ENCODE results near the gene MCCC1. TPM values are rescaled to one million over a fixed set of nuclear protein-coding genes. Genes with fewer than 3 reads are reported as not detected.

The MCCC1 gene
- polyA plus RNA-seq, 5 donors: 36.7 to 56.7 (median 48.4) TPM

DNA sequence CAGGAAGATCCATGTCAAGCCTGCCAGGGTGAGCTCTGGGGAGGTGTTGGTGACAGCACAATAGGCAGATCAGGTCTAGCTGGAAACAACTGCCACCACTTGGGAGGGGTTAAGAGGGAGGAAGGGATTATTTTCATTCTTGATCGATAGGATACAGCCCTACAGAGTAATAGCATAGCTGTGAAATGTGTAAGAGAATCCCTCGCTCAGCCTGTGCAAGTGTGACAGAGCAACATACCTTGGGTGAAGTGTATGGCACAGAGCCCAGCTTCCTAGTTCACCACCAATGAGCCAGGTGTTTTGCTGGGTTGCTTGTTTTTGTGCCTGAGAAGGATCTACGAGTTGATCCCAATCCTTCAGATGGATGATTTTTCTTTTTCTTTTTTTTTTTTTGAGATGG is 109.7 kb downstream of the MCCC1 start:
- DNase-seq: peak in 1 of 2 donors; percentile 16

DNA sequence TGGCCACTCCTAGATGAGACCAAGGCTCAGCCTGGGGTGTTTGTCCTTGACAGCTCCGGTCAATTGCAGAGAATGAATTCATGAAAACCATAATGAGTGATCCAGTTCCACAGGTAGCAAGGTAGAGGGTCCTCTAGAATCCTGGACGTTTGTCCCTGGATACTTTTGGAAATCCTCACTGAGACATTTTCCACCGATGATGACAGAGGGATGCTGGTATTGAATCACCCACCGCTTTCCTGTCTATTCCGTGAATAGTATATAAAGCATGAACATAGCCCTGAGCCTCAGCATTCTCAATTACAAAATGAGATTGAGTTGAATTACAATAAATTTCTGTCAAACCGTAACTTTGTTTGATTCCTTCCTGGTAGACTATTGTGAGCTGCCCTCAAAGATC is 113.3 kb downstream of the MCCC1 start:
- no peak for DNase-seq

DNA sequence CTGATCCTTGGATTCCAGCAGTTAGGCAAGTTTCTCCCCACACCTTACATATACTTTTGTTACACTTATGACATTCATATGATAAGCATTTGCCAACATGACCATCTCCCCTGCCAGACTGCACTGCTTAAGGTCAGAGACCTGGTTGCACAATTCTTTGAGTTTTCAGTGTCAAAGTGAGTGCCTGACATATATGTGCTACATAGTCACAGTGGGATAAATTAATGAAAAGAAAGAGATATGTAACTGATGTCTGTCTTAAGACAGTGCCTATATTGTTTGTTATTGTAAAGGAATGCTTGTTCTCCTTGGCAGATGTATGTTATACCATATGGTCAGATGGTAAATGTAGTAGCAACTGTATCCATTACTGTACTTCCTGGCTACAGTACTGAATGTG is 115.4 kb downstream of the MCCC1 start:
- DNase-seq: peak; percentile 51 to 61

DNA sequence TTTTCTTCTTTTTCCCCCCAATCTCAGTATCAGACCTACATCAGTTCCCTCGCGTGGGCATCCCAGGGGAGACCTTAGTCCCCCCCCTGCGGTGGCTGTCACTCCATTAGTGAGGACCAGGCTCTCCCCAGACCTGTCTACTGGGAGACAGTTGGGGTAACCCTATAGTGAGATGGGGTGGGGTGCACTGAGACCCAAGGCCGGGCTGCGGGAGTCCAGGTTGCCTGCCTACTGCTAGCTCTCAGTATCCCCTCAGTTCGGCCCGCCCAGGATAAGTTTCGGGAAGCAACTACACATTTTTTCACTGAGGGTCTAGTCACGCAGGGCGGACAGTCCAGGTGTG is 118.3 kb downstream of the MCCC1 start:
- DNase-seq: no peak

DNA sequence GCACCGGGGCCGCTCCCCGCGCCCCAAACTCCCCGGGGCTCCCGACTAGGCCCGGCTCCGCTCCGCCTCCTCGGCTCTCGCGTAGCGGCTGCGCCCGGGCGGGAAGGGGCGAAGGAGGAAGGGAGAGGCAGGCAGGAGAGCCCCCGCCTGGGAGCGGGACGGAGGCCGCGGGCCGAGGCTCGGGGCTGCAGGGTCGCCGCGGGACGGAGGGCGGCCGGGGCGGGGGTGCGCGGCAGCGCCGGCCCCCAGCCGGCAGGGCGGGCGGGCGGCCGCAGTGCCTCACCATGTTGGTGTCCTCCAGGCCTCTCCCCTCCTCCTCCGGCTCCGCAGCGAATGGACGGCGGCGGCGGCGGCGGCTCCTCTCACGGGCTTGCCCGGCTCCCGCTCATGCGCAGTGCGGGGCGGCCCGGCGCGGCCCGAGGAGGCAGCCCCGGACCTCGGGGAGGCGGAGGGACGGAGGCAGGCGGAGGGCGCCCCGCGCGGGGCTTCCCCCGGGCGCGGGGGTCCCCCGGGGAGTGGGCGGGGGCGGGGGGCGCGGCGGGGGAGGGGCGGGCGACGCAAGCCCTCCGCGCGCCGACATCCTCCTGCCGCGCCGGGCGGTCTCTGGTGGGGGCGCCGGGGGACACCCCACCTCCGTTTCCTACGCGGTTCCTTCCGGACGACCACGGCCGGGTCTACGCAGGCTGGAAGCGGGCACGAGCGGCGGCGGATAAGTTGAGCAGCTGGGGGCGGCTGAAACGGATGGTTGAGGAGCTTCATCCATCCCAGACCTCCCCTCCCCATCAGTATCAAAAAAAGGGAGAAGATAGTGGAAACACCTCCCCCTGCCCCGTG is 118.9 kb downstream of the MCCC1 start, which contains the start of gene DCUN1D1:
Gene DCUN1D1, minus strand, starts transcription at position 335 of the 834 bp plus-strand sequence. Its CDS starts 49 bp downstream, at position 286.
- DNase-seq: peak; percentile 82 to 86

DNA sequence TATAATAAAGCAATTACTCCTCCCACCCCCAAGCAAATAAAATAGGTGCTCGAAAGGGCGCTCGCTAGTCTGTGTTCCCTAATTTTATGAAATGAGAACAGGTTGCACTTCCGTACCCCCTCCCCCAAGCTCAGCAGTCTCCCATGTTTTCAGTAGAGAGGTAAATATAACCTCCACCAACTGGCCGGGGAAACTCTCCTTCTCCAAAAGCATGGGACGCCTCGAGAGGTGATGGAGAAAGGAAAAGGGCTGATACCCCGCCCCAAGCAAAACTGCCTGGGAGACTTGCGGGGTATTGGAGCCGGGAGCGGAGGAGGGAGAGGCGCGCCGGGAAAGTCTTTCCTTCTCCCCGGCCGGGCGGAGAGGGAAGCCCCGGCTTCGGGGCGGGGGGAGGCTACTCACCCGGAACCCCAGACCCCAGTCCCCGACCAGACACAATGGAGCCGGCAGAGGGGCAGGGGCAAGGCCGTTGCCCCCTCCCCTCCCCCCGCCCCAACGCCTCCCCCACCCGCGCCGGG is 119.6 kb downstream of the MCCC1 start:
- DNase-seq: peak in 1 of 2 donors; percentile 25

DNA sequence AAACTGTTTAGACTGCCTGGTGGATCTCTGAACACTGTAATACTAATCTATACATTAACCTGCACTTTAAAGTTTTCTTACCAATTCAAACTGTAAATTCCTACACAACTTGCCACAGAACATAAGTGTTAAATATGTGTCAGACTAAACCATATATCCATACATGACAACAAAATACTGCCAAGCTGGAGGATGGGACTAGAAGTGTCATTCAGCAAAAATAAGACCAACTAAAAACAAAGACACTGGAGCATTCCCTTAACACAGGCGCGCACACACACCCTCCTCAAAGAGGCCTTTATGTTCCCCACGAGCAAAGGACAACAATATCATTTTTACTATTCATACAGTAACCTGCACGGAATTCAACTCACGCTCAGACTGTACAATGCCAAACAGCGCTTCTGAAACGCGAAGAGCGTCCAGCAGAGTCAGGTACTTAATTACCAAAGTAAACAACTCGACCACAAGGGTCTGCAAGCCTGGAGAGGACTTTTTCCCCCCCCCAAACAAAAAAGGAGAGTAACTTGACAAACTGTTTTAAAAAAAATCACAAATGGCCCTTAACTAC is 120.1 kb downstream of the MCCC1 start:
- no peak for DNase-seq

DNA sequence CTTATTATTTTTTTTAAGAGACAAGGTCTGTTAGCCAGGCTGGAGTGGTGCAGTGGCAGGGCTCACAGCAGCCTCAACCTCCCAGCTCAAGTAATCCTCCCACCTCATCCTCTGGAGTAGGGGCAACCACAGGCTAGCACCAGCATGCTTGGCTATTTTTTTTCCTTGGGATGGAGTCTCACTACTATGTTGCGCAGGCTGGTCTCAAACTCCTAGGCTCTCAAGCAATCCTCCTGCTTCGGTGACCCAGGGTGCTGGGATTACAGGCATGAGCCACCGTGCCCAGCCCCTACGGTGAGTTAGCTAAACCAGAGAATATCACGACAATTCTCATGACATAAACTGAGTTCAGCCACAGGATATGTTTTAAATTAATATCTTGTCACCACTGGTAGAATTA is 120.9 kb downstream of the MCCC1 start:
- DNase-seq: no peak

DNA sequence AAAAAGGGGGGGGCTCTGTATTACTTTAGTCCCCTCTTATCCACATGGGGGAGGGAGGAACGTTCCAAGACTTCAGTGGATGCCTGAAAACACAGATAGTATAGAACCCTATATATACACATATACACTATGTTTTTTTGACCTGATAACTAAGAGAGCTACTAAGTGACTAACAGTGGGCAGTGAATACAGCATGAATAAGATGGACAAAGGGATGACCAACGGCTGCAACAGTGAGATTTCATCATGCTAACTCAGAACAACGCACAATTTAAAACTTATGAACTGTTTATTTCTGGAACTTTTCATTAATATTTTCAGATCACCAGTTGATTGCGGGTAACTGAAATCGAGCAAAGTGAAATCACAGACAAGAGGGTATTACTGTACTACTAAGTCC is 126.2 kb downstream of the MCCC1 start:
- DNase-seq: no peak

DNA sequence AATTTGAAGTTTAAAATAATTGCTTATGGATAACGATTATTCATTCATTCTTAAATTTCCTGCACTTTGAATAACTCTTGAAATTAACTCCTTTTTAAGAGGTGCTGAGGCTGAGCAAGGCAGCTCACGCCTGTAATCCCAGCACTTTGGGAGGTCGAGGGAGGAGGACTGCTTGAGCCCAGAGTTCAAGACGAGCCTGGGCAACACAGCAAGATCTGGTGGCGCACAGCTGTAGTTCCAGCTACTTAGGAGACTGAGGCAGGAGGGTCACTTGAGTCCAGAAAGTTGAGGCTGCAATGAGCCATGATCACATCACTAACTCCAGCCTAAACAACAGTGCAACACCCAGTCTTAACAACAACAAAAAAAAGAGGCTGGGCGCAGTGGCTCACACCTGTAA is 126.9 kb downstream of the MCCC1 start:
- DNase-seq: no peak

DNA sequence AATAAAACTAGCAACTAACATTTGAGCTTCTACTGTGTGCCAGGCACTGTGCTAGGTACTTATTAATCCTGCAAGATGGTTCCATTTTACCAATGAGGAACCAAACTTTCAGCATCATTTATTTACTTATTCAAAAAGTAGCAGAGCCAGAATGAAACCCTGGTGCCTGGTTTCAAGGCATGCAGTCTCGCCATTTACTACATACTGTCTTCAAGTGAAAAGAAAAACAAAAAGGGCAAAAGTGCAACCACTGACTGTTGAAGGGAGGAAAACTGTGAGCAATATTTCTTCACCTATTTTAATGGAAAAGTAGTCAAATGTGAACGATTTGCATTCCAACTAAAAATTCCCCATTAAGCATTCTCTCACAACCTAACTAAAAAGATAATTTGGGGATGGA is 127.7 kb downstream of the MCCC1 start:
- no peak for DNase-seq

DNA sequence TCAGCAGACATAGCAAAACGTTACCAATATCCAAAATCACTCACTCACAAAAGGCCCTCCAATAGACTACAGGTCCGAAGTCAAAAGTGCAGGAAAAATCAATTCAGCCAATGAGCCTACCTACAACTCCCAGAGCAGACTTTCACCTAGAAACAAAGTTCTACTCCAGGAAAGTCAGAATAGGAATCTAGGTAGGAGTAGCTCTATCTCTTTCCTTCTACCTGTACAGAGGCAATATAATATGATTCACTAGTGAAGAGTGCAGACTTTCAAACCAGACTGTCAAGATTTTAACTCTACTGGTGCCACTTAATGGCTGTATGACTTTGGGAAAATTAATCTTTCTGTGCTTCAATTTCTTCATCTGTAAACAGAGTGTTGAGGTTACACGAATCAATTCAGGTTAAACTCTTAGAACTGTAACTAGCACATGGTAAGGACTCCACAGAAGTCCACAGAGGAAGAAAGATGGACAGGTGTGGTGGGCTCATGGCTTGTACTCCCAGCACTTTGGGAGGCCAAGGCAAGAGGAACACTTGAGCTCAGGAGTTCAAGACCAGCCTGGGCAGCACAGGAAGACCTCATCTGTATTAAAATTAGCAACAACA is 128.4 kb downstream of the MCCC1 start:
- no peak for DNase-seq

DNA sequence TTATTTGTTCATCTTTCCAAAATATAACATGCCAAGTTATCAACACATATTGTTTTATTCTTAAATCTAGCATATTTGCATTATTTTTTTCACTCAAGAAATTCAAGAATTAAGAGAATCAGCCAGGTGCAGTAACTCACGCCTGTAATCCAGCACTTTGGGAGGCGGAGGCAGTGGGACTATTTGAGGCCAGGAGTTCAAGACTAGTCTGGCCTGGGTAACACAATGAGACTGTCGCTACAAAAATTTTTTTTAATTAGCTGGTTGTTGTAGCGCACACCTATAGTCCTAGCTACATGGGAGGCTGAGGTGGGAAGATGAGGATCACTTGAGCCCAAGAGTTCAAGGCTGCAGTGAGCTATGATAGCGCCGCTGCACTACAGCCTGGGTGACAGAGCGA is 129.4 kb downstream of the MCCC1 start:
- no peak for DNase-seq

DNA sequence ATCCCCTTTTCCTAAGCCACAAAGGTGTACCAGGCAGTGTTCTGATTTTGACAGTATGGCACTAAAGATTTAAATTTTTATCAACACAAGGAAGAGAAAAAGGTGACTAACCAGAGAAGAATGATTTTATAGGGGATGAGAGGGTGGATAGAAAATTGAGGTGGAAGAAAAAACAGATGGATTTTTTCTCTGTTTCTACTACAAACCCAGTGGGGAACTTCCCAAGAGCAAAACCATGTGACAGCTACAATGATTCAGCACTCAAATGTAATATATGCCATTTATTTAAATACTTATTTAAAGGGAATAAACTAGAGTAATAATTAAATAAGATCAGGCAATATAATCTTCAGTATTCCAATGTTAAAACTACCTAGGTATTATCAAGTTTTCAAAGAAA is 130.0 kb downstream of the MCCC1 start:
- no peak for DNase-seq

DNA sequence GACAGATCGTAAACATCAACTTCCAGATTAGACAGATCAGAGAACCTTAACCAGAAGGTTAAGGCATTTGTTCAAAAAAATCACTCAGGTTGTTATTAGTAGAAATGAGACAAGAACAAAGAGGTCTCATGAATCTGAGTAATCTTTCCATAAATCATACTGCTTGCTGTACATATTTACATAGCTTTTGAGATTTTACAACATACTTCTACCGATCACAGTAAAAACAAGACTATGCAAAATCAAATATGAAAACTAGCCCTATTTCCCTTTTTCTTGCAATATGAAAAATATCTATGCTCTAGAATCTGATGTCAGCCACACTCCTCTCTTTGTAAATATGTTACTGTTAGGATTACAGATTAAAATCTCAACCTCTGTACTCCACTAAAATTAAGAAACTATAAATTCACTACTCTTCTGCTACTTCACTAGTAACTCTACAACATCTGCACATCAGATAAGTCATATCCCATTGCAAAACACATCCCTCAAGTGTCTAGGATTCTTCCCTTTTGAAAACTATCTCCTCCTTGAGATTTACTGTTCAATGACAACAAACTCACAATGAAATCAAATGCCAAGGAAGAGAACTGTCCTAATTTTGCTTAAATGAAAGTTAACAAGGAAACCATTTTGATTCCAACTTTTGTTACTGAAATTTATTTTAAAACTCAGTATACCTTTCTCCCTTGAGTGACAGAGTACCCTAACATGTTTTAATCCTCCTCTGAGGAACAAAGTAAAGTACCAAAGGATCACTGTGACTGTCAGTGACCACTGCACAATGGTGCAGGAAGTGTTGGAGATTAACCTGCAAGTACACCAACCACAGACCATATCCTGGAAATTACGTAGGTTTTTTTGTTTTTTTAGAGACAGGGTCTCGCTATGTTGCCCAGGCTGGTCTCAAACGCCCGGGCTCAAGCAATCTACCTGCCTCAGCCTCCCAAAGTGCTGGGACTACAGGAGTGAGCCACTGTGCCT is 131.8 kb downstream of the MCCC1 start:
- no peak for DNase-seq

DNA sequence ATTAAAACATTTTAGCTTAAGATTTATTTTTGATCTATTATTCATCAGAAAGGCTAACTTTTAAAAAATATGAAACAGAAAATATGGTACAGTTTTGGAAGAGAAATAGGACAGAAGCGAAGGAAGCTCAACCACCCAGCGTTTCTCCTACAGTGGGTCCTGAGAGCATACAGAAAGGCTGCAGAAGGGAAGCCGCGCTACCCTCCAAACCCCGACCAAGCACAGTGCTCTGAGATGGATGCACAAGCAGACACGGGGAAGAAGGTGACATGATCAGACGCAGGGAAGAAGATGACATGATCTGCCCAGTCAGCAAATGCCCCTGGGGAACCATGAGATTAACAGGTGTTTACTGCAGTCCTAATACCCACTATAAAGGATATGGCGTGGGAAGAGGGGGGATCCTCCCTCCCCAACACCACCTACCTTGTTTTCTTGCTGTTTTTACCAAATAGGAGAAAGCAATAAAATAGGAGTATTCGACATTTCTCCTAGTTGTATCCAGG is 133.4 kb downstream of the MCCC1 start:
- no peak for DNase-seq

Other genes starting within 250 kb of the MCCC1 start
- 10 to 100 TPM; 30.5 to 61.0 (median 37.4) TPM for gene DCUN1D1, start 119.0 kb downstream of the MCCC1 start, polyA plus RNA-seq (ENCODE audit: insufficient read depth in 1 of 5, insufficient read length in 5 of 5, low replicate concordance in 1 of 5)
- 100 to 1,000 TPM in 1 of 5 donors, 10 to 100 TPM in 4; 59.5 to 106 (median 75.8) TPM for gene LAMP3, start 63.2 kb upstream of the MCCC1 start, polyA plus RNA-seq (ENCODE audit: insufficient read depth in 1 of 5, insufficient read length in 5 of 5, low replicate concordance in 1 of 5)
- gene B3GNT5, start 153.8 kb upstream of the MCCC1 start, polyA plus RNA-seq (ENCODE audit: insufficient read depth in 1 of 5, insufficient read length in 5 of 5, low replicate concordance in 1 of 5): 10 to 100 TPM; 18.1 to 31.5 (median 25.7) TPM